HFFc6 (cell line): Measurements from ENCODE around the gene NAA60. TPM values are rescaled to one million over a fixed set of nuclear protein-coding genes. Genes with fewer than 3 reads are reported as not detected.

Experiments
- DNase-seq: peaks from one replicate; pipeline ENCODE4 v3.0.0-alpha.2; 2018
- H3K27ac Mint-ChIP-seq: 2 replicates; pipeline ENCODE4 v1.8.0; 2020; ENCODE audit warnings: mild to moderate bottlenecking, mixed read lengths
- H3K27me3 Mint-ChIP-seq: 2 replicates; pipeline ENCODE4 v1.8.0; 2021; ENCODE audit warnings: mild to moderate bottlenecking, moderate library complexity, mixed read lengths; ENCODE audit not compliant: insufficient read depth
- H3K36me3 Mint-ChIP-seq: 2 replicates; pipeline ENCODE4 v1.8.0; 2021; ENCODE audit warnings: low read depth, mixed read lengths
- H3K4me1 Mint-ChIP-seq: 2 replicates; pipeline ENCODE4 v1.8.0; 2020; ENCODE audit warnings: low read depth, mixed read lengths
- H3K4me3 Mint-ChIP-seq: 2 replicates; pipeline ENCODE4 v1.8.0; 2020; ENCODE audit warnings: mild to moderate bottlenecking, moderate library complexity, mixed read lengths
- H3K9me3 Mint-ChIP-seq: 2 replicates; pipeline ENCODE4 v1.8.0; 2020; ENCODE audit warnings: mild to moderate bottlenecking, mixed read lengths
- total RNA-seq, 6 experiments: library from RNA; stranded (reverse); fragmentation: NEBNext Ultra II Directional; extraction: Animal tissue kit (Norgen Biotek cat#: 25700); gene quantifications; 2 replicates in 1 of 6; 3 replicates in 5 of 6; pipeline ENCODE4 v1.2.3, GENCODE V29; 2021
- TF ChIP-seq, protein P1 (sequence below): fragments of 200-600 bp; sonication (generic); IDR thresholded peaks from 2 replicates; pipeline ENCODE4 v1.5.0; 2021; ENCODE audit warnings: antibody characterized with exemption, mild to moderate bottlenecking

The NAA60 gene
- total RNA-seq, 6 experiments from 2014 or later: 30.7 to 44.6 (median 34.6) TPM

DNA sequence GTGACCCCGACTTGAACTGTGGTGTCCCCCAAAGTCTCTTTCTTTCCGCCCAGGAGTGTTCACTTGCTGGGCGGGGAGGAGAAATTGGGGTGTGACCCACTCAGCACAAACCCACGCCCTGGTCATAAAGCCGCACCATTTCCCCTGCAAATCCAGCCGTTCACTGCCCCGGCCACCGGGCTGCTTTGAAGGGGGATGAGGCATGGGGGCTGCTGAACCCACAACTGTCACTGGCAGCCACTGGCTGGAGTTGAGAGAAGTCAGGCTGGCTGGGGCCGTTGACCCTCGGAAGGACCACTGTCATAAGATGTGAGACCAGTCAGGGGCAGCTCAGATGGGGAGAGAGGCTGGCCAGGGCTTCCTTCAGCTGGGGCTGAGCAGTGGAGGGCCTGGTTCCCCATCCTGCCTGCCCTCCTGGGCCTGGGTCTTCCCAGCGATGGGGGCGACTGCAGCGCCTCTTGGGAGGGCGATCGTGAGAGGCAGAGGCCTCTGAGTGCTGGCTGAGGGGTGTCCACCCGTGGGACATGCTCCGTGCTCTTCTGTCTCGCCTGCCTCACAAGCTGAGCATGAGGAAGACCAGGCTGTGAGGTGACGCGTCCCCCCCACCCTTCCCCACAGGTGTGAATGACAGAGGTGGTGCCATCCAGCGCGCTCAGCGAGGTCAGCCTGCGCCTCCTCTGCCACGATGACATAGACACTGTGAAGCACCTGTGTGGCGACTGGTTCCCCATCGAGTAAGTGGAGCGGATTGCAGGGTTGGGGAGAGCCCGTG lies 32.3 kb downstream of the NAA60 start:
- Mint-ChIP-seq H3K9me3 (no peaks in the 10 kb centered on the region), H3K27ac (no peak overlapping the region), H3K4me3 (no peak overlapping the region), H3K27me3 (peaks cover 2% of the 10 kb centered on the region; the same call in 1 of the 2 replicates), H3K36me3 (peaks cover 19% of the 10 kb centered on the region), H3K4me1 (peaks cover 10% of the 10 kb centered on the region)
- TF ChIP-seq, protein P1, sequence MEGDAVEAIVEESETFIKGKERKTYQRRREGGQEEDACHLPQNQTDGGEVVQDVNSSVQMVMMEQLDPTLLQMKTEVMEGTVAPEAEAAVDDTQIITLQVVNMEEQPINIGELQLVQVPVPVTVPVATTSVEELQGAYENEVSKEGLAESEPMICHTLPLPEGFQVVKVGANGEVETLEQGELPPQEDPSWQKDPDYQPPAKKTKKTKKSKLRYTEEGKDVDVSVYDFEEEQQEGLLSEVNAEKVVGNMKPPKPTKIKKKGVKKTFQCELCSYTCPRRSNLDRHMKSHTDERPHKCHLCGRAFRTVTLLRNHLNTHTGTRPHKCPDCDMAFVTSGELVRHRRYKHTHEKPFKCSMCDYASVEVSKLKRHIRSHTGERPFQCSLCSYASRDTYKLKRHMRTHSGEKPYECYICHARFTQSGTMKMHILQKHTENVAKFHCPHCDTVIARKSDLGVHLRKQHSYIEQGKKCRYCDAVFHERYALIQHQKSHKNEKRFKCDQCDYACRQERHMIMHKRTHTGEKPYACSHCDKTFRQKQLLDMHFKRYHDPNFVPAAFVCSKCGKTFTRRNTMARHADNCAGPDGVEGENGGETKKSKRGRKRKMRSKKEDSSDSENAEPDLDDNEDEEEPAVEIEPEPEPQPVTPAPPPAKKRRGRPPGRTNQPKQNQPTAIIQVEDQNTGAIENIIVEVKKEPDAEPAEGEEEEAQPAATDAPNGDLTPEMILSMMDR: no peak
- DNase-seq: no peak

DNA sequence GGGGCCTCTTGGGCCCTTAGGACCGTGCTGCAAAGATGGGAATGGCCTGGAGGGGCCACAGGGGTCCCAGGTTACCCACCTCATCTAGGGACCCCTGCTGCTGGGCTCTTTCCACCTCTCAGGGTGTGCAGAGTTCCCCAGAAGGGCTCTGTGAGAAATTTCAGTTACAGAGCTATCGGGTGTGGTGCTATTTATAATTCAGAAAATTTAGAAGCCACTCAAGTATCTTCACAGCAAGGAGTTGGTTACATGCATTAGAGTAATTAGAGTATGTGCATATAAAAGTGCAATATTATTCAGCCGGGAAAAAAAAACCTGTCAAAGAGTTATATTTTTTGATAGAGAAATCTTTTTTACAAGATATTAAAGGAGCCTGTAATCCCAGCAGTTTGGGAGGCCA lies 32.9 kb downstream of the NAA60 start:
- Mint-ChIP-seq H3K27ac (no peak overlapping the region), H3K36me3 (peaks cover 19% of the 10 kb centered on the region), H3K4me3 (no peak overlapping the region), H3K27me3 (peaks cover 4% of the 10 kb centered on the region; the same call in 1 of the 2 replicates), H3K9me3 (no peaks in the 10 kb centered on the region), H3K4me1 (peaks cover 10% of the 10 kb centered on the region)
- TF ChIP-seq, protein P1: no peak
- DNase-seq: no peak

DNA sequence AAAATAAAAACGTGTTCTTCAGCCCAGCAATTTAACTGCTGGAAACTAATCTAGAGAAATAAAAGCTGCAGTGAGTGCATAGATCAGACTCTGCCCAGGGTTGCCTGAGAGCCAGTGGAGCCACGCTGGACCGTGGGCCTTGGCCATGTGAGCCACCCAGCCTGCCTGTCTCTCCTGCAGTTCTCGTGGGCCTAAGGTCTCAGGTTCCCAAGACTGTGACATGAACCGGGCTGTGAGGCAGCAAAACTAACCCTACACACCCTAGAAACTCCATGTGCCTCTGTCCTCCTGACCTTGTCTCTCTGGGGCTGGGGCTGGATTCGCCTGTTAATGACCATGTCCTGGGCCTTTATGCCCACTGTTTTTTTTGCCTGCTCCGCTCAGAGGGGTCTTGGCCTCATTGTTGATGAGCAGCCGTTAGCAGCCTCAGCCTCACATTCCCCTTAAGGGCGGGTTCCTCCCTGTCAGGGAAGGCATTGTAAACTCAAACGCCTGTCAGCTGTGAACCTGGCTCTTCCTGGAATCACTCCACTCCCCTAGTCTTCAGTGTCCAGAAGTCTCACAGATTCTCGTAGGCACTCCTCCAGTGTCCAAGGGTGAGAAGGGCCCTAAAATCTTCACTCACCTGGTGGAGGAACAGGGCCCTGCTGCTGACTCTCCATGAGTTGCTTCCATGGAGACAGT lies 34.9 kb downstream of the NAA60 start:
- TF ChIP-seq, protein P1: no peak
- Mint-ChIP-seq H3K27me3 (peaks cover 6% of the 10 kb centered on the region), H3K4me1 (peaks cover under 1% of the 10 kb centered on the region; the same call in 1 of the 2 replicates), H3K4me3 (no peak overlapping the region), H3K9me3 (no peaks in the 10 kb centered on the region), H3K36me3 (peaks cover 17% of the 10 kb centered on the region), H3K27ac (no peak overlapping the region)
- DNase-seq: no peak

DNA sequence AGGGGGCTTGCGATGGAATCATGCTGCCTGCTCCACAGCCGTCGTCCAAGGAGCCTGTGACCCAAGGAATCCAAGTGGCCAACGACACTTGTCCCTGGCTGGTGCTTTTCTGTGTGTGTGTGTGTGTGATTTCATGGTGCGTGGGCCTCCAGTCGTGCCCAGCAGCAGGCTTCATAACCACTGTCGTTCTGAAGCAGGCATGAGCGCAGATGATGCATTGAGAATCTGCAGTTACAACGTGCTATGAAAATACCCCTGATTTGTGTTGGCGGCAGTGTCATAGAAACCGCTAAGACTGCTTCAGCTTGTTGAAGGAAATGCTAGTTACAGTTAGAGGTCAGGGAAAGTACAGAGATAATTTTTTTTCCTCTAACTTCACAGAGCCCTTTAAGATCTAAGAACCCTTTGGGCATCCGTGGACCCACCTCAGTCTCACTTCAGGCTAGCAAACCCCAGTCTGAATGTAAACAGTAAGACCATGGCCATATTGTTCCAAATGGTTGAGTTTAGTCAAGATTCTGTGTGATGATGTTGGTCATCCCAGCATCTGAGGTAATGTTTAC lies 36.3 kb downstream of the NAA60 start:
- TF ChIP-seq, protein P1: no peak
- H3K27me3 Mint-ChIP-seq: peaks cover 4% of the 10 kb centered on the region
- no peak overlapping the region for H3K4me3 Mint-ChIP-seq
- H3K27ac Mint-ChIP-seq: no peak overlapping the region
- H3K4me1 Mint-ChIP-seq: no peaks in the 10 kb centered on the region; the same call in 1 of the 2 replicates
- peaks cover 23% of the 10 kb centered on the region for H3K36me3 Mint-ChIP-seq
- no peak for DNase-seq
- H3K9me3 Mint-ChIP-seq: no peaks in the 10 kb centered on the region

DNA sequence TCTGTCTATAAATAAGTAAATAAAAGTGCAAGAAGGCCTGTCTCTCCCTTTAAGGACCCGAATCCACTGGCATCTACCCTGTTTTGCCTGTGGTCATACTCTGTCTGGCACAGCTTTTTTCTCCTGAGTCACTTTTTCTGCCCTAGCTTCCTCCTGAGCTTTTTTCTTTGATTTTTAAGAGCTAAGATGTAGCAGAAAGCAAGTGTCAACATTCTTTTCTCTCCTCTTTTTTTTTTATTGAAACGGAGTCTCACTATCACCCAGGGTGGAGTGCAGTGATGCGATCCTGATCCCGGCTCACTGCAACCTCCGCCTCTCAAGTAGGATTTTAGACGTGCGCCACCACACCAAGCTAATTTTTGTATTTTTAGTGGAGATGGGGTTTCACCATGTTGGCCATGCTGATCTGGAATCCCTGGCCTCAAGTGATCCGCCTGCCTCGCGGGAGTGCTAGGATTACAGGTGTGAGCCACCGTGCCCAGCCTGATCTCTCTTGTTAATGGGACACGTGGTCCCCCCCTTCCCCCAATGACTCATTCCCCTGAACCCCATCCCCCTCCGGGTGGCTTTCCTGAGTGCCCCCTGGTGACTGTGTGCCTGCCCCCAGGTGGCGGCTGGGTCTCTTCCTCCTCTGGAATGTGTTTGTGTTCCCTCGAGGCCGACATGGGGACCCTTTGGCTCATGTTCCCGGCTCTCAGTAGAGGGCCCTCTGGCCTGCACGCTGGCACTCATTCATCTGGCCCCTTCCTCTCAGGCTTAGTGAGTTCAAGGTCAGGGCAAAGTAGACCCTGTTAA lies 37.6 kb downstream of the NAA60 start:
- peaks cover 23% of the 10 kb centered on the region for H3K36me3 Mint-ChIP-seq
- H3K9me3 Mint-ChIP-seq: no peaks in the 10 kb centered on the region
- peak overlapping the region; percentile 61; the same call in 1 of the 2 replicates for H3K27ac Mint-ChIP-seq
- H3K4me1 Mint-ChIP-seq: no peaks in the 10 kb centered on the region; the same call in 1 of the 2 replicates
- no peak for DNase-seq
- no peak overlapping the region for H3K4me3 Mint-ChIP-seq
- H3K27me3 Mint-ChIP-seq: peaks cover 4% of the 10 kb centered on the region
- TF ChIP-seq, protein P1: no peak; the same call in 1 of the 2 replicates
